Measurements from ENCODE around the gene SPPL2B.

- TF ChIP-seq CTCF (IDR thresholded peaks at IDR 0.05 in 4 of 5, conservative IDR thresholded peaks at IDR 0.05 in 1 of 5), result no peak
- no peak for TF ChIP-seq POLR2A (IDR thresholded peaks at IDR 0.05)
These were observed 25.2 kb upstream of the SPPL2B start for GRCh38 chr19:2303211-2303798.
